Stimulated activated naive CD4-positive, alpha-beta T cell treated with Interleukin-2 at 50 U/mL for 16 hours (primary cell): ENCODE results near the gene CNR1.
"Not testable (repeated sequence)": the region's sequence is repeated elsewhere in the genome, so short reads cannot be mapped to it uniquely, and the experiment has no call there.

Source experiments
- DNase-seq: peaks from one replicate; lab custom pipeline; 2025; lab: John Stamatoyannopoulos, UW

CNR1 gene

DNA sequence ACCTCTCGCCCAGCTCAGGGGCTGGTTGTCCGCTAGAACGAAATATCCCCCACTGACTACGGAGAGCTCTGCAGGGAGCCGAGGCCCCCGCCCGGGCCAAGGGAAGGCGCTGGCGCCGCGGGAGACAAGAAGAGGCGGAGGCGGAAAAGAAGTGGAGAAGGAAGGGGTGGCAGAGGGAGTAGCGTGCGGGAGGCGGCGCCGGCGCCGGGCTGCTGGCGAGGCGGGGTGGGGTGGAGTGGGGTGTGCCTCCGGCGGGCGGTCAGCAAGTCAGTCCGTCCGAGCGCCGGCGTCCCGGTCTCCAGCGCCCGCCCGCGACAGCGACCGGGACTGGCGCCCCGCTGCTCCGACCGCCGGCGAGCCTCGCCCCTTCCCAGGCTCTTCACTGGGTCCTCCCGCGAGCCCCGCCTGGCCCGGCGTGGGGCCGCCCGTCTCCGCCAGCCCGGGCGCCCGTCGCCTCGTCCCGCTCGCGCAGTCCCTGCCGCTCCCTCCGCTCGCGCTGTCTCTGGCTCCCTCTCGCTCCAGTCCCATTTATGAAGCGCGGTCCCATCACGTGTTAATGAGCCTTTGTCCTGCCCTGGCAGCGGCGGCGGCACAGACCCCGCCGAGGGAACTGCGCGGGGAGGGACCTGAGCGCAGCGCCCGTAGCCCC lies at the start of gene CNR1:
Gene CNR1, minus strand, starts transcription at position 504 of the 649 bp plus-strand sequence. CDS start 21,073 bp downstream, outside the sequence.
- no peak for DNase-seq

DNA sequence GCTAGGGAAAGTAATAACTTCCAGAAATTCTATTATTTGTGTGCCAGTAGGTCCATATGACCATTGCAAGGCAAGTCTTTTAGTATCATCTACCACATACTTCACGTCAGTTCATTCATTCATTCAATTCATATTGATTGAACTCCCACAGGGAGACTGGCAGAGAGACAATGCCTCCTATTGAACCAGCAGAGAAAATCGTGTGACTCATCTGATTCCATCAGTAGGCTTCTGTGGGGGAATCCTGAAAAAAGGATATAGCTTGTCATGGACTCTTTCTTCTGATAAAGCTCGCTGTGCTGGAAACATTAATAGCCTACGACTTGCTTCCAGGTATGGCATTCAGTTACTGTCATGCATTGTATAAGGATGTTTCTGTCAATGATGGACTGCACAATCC lies 45.3 kb upstream of the CNR1 start:
- no peak for DNase-seq

DNA sequence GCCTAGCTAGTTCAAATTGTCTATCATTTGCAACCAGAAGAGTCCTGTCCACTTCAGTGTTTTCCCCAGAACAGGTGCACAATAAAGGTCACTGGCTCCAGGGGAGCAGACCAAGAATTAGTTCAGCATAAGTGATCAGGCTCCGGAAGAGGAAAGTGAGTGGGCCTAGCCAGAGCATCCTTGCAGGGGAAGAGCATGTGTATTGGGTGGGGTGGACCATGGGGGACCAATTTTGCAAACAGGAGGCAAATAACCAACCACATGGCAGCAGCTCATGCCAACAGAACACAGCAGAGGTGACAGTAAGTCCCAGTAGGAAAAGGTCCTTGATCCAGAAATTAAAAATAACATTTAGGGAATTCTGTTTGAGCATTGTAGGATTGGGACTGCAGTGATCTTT lies 43.2 kb upstream of the CNR1 start:
- DNase-seq, result no peak

DNA sequence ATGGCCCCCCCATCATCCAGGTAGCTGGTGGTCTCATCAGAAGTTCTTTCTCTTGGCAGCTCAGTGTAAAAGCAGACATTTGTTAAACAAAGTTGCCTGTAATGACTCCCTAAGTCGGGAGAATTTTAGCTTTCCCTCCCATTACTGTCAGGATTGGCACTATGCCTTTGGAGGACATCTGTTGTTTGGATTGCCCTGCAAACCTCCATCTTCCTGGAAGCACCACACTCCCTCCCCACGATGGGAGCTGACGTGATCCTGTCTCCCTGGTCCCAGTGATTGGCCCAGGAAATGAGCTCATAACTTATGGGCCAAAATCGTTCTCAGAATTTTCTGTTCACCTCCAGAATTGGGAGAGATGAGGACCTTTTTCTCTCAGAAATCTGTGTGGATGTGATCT lies 42.6 kb upstream of the CNR1 start:
- DNase-seq, result no peak

DNA sequence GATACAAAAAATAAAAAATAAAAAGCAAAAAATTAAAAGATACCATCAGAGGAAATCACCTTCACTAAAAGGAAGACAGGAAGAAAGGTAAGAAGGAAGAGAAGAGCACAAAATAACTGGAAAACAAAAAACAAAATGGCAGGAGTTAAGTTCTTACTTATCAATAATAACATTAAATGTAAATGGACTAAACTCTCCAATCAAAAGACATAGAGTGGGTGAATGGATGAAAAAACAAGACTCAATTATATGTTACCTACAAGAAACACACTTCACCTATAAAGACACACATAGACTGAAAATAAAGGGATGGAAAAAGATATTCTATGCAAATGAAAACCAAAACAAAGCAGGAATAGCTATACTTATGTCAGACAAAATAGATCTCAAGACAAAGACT lies 35.6 kb upstream of the CNR1 start:
- DNase-seq, result not testable (repeated sequence)

DNA sequence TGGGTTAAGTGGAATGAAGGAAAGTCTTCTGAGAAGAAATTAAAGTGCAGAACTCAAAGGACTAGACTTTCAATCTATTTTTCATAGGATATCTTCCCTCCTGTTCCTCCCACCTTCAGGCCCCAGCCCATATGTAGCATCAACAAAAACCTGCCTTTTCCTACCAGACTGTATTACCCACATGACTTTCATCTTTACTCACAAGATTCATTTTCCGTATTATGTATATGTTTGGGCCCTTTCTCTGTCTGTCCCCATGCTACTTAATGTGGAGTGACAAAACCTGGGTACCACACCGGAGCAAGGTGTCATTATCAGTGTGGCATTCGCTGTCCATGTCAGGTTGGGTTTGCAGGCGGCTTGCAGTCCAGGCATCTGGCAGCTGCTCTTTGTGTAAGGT lies 18.8 kb upstream of the CNR1 start:
- DNase-seq, result no peak

DNA sequence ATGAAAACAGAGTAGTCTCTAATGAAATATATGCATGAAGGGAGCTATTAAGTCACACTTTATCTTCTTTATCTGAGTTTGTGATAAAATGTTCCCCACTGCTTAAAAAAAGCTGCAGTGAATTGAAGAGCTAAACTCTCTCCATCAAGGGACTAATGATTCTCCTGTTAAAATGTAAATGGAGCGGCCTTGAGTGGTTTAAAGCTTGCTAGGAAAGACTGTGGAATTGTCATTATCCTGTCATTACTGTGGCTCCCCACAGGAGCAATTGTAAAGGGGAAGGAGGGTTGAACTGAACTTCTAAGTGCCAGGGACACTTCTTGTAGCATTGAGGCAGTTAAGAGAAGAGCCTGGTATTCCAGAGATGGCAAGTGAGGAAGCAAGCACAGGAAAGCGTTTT lies 17.3 kb upstream of the CNR1 start:
- DNase-seq, result no peak

DNA sequence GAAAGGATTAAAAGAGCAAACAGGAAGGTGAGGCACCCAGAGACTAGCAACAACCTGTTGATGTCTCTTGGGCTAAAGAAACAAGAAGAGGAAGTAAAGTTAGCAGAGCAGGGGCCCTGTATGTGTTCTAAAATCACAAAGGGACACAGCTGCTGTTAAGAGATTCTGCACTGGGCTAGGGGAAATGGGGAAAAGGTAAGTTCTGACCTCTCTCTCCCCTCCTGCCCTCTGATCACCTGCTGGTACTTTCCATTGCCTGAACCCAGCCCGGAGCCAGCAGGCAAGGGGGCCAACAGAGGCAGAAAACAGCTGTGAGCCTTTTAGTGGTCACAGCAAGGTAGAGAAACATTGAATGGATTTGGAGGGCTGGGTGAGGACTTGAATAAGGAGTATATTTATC lies 13.5 kb upstream of the CNR1 start:
- DNase-seq, result no peak

DNA sequence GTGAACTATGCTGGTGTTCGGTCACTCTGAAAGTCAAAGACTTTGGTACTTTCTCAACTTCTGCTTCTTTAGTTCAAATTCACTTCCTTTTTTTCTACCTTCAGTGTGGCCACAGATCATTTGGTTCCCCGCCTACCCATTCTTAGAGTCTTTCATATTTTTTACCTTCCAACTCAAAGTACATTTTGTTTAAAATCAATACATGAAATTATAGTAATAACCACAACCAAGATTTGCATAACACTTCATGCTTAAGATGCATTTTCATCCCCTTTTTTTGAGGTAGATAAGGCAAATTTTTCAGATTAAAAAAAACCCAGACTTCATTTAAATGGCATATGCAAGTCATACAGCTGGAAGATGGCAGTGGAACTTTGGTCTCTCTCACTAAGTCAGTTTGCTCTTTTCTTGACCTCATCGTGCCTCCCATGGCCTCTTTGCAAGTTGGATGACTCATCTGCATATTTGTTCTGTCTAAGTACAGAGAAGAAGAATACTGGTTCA lies 11.9 kb upstream of the CNR1 start:
- DNase-seq, result no peak

DNA sequence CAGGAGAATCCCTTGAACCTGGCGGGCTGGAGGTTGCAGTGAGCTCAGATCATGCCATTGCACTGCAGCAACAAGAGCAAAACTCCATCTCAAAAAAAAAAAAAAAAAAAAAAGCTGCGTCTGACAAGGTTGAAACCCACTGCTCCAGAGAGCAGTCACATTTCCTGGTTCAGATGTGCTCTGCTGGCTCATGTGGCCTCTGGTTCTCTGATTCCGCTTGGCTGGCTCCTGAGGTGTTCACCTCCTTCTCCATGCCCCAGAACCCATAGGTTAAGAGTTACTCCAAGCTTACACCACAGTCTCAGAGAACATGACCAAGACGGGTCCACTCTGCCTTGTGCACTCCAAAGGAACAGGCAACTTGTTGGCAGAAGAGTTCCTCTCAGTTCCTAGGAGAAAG lies 8.8 kb upstream of the CNR1 start:
- DNase-seq, result no peak

DNA sequence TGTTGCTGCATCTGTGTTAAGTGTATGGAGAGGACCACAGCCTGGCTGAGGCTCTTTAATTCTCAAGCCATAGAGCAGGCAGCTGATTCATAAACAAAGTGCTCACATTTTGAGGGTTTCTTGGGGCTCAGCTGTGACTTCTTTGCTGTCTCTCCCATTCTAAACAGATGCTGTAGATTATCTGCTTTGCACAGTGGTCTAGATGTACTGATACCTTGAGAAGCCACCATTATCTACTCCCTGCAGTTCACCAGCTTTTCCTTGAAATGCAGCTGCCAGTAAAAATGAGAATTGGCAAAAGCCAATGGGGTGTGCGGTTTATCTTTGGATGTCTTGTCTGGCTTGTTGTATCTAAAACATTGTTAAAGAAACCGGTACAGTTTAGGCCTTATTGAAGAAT lies 5.2 kb upstream of the CNR1 start:
- no peak for DNase-seq

DNA sequence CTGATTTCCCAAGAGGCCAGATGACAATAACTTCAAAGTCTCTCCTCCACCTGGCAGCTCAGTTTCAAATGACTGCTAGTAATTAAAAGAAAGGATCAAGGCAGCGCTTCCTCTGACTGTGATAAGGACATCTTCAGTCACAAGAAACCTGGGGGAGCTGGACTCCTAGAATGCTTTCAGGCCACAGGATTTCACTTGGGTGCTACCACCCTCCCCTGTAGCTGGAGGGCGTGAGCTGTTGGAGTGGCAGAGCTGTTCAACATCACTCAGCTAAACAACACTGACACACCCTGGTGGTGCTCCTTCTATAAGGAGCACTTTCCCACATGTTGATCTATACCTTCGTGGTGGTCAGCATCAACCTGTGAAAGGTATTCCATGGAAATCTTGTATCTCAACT lies 2.2 kb upstream of the CNR1 start:
- DNase-seq, result no peak

DNA sequence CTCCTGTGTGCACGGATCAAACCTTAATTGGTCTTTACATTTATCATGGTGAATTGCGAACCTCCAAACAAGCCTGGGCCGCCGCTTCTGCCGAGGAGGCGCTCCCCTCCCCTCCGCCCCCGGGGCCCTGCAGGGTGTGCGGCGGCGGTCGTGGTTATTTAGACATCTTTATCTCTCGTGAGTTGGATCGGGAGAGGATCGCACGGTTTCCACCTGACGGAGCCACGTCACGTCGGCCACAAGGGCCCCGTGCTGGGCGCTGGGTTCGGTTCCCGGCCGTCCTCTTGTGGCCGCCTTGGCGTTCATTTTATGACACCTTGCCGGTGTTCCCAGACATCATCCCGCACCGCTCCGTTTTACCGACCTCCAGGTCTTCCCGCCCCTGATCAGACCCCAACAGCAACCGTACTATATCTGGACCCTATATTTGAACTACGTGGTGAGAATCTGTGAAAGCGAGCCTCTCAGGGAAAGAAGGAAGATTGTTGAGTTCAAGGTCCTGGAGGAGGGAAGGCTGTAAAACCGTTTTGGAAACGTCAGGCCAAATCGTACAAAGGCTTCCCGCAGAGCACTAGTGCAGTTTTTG lies 1.3 kb upstream of the CNR1 start:
- no peak for DNase-seq

DNA sequence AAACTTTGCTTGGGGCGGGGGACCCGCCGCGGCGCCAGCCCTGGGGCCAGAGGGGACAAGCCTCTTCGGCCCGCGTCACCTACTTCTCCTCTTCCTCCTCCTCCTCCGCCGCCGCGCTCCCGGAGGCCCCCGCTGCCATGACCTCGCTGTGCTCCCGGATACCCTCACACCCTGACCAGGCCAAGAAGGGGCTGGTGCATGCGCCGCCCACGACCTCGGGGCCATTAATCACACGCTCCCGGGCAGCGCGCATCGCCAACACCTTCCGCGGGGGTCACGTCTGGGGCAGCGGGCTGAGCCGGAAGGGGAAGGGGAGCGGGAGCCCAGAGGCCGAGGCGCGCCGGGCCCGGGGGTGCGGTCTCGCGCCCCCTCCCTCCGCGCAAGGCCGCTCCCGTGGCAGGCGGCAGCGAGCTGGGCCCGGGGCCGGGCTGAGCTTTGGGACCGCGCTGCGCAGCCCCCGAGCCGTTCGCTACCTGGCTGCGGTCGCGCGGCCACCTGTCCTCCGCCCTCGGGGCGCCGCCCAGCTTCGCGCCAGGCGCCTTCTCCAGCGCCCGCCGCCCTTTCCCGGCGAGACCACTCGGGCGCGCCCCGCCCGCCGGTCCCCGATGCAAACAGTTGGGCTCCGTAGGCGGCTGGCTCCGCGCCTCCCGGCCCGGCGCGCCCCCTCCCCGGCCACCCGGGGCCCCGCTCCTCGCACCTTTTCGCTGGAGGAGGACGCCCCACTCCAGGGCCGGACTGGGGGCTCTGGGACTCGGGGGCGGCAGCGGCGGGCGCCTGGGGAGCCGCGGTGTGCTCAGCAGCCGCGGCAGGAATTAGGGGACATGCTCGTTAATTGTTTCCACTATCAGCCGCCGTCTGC lies 575 bp upstream of the CNR1 start:
- DNase-seq, result no peak

DNA sequence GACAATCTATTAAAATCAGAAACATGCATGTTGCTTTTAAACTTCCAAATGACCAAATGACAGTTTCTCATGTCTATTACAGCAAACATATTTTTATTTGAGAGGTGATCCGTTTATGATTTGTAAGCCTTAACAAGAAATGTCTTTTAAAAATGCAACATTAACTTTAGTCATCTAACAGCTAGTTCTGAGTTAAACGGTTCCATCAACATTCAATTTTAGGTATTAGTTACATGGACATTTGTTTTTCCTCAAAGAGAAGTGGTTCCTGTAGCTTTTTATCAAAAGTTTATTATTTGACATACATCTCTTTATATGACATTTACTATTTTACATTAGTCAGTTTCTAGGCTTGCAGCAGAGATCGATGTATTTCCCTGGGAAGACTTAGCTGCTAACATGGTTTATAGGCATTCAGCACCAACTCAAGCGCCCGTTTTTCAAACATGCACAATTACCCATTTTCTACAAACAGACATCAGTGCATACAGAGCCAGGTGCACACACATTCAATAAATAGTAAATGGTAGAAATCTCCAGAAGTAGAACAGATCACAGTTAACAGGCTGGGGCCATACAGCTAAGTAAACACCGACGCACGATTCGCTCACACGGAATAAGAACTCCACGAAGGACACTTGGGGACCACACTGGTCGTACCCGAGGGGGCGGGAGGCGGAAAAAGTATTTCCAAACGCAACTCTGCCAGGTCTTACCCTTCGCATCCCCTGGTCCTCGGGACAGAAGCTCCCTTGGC lies 882 bp downstream of the CNR1 start:
- DNase-seq, result no peak

DNA sequence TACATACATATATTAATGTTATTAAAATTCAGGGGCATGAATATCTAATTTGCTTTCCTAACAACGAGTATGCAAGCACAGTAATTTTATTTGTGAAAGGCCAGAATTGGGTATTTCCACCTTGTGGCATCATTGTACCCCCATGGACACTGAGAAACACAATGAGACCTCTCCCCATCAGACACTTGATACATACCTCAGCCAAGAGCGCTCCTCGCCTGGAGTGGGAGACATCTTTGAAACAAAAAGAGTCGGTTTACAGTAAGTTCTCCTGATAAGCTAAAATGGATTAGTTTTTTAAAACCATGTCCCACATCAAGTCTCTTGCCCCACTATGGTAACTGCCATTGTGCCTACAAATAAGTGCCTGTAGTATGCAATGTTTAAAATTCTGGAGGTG lies 2.1 kb downstream of the CNR1 start:
- DNase-seq, result no peak

DNA sequence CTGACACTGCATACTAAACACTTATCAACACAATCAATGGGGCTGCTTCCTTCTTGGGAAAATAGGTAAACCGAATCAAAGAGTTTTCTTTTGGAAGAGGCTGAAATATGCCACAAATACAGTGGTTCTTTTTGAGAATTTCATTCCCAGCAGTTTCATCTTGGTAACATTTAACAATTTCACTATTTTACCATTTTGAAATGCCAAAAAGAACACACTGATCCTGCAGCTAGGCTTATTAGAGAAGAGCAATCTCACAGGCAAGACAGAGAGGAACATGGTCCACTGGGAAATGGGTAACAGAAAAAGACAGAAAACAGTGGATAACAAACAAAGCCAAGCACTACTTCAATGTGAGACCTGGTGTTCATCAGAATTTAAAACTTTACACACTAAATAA lies 2.5 kb downstream of the CNR1 start:
- DNase-seq, result no peak

DNA sequence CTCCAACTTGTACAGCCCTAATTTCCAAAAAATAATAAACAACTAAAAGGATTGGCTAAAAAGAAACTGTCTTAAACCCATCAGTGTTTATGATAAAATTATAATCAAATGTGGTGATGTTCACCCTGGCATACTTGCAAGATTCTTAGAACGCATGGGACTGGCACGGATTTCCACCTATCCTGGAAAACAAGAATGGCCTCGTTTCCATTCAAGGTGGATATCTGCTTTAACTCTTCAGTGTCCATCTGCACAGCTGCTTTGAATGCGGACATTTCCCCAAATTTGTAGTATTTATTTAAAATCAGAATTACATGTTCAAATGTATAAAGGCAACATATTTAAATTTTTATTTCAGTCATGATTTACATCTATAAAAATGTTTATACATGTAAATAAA lies 4.2 kb downstream of the CNR1 start:
- DNase-seq, result no peak

DNA sequence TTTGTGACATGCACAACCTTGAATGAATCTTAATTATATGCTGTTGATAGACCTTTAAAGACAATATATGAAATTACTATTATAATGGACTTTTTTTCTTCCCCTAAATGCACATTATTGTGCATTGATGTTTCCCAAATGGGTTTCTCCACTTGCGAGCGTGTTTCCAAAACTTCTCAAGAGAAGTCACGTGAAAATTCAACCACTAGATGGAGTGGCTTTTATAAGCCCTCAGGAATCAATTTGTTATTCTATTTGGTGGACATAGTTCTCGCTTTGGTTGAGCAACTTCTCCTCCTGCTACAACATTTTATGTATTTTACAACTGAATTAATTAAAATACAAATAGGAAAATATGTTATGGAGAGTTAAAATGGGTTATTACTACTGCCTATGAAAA lies 9.0 kb downstream of the CNR1 start:
- no peak for DNase-seq

DNA sequence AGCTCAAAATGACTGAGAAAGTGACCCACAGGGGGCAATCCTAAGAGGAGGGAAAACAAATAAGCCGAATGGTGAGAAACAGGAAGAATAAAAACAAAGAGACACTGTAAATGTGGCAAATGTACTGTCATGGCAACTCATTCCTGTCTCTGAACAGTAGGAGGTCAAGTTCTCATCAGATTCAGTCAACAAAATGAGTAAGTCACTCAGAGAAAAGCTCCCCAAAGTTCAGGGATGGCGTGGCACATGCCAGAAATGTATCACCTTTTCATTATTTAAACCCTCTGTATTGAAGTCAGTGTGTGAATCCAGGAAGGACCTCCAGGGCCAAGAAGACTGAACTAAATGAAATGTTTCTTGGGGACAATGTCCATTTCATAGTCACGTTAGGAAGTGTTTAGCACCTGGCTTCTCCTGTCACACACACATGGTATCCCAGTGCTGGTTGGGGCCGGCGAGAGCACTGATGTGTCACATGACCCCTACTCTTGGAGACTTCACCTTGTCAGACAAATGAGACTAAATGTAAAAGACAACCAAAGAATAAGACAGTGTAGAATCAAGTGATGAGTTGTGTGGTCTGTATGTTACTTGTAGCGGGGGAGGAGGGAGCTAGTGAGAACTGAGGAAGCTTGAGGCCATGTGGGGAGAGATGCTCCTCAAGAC lies 20.7 kb downstream of the CNR1 start:
- no peak for DNase-seq

DNA sequence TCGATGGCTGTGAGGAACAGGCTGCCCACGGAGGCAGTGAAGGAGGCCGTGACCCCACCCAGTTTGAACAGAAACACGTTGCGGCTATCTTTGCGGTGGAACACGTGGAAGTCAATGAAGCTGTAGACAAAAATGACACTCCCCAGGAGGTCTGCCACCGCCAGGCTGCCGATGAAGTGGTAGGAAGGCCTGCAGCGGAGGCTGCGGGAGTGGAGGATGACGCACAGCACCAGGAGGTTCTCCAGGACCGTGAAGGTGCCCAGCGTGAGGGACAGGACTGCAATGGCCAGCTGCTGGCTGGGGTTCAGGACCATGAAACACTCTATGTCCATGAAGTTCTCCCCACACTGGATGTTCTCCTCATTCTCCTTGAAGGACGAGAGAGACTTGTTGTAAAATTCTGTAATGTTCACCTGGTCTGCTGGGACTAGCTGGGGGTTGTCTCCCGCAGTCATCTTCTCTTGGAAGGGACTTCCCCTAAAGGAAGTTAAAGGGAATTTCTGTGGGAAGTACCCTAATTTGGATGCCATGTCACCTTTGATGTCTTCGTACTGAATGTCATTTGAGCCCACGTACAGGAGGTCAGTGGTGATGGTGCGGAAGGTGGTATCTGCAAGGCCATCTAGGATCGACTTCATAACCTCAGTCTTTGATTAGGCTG lies 21.4 kb downstream of the CNR1 start:
- no peak for DNase-seq
